Measurements from ENCODE around the gene CAPRIN2. TPM values are rescaled to one million over a fixed set of nuclear protein-coding genes. Genes with fewer than 3 reads are reported as not detected.

CAPRIN2 gene
- total RNA-seq, 1 donor from 2014 or later, result 28.9 TPM

DNA sequence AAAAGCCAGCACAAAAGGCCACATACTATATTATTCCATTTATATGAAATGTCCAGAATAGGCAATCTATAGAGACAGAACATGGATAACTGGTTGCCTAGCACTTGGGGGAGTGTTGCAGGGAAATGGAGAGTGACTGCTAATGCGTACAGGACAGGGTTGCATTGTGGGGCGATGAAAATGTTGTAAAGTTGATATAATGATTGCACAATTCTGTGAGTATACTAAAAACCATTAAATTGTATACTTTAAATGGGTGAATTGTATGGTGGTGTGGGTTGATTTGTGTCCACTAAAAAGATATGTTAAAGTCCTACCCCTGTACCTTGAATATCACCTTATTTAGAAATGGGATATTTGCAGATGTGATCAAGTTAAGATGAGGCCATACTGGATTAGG is 7.0 kb upstream of the CAPRIN2 start:
- DNase-seq (ENCODE audit: low read depth, low spot score), result no peak
- Mint-ChIP-seq H3K36me3 (ENCODE audit: low read depth) (no peaks in the 10 kb centered on the region), H3K9me3 (peaks cover 4% of the 10 kb centered on the region), H3K4me3 (no peak overlapping the region), H3K27me3 (ENCODE audit: low read depth) (no peaks in the 10 kb centered on the region), H3K27ac (ENCODE audit: unreplicated experiment) (no peak overlapping the region), H3K4me1 (no peaks in the 10 kb centered on the region)
- TF ChIP-seq, protein P1, sequence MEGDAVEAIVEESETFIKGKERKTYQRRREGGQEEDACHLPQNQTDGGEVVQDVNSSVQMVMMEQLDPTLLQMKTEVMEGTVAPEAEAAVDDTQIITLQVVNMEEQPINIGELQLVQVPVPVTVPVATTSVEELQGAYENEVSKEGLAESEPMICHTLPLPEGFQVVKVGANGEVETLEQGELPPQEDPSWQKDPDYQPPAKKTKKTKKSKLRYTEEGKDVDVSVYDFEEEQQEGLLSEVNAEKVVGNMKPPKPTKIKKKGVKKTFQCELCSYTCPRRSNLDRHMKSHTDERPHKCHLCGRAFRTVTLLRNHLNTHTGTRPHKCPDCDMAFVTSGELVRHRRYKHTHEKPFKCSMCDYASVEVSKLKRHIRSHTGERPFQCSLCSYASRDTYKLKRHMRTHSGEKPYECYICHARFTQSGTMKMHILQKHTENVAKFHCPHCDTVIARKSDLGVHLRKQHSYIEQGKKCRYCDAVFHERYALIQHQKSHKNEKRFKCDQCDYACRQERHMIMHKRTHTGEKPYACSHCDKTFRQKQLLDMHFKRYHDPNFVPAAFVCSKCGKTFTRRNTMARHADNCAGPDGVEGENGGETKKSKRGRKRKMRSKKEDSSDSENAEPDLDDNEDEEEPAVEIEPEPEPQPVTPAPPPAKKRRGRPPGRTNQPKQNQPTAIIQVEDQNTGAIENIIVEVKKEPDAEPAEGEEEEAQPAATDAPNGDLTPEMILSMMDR (conservative IDR thresholded peaks at IDR 0.05), result no peak

- DNase-seq (ENCODE audit: low read depth, low spot score), result no peak
- H3K4me1 Mint-ChIP-seq, result peaks cover 25% of the 10 kb centered on the region
- peak overlapping the region; percentile 6 for H3K4me3 Mint-ChIP-seq
- TF ChIP-seq, protein P1 (conservative IDR thresholded peaks at IDR 0.05), result no peak
- peaks cover 4% of the 10 kb centered on the region for H3K9me3 Mint-ChIP-seq
- no peak overlapping the region for H3K27ac Mint-ChIP-seq (ENCODE audit: unreplicated experiment)
- no peaks in the 10 kb centered on the region for H3K36me3 Mint-ChIP-seq (ENCODE audit: low read depth)
- no peaks in the 10 kb centered on the region for H3K27me3 Mint-ChIP-seq (ENCODE audit: low read depth)
Observed at GRCh38 chr12:30757316-30757715, 2.6 kb upstream of the CAPRIN2 start.

DNA sequence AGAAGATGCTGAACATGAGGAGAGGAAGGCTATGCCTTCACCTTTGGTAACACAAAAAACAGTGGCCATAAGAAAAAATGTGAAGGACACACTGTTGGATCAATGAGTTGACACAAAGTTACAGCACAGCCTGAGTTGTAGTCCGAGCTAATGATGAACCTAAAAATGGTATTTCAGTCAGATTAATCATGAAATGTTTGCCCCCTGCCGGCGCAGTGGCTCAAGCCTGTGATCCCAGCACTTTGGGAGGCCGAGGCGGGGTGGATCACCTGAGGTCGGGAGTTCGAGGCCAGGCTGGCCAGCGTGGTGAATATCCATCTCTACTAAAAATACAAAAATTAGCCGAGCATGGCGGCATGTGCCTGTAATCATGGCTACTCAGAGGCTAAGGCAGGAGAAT is 1.3 kb upstream of the CAPRIN2 start:
- TF ChIP-seq, protein P1 (conservative IDR thresholded peaks at IDR 0.05), result no peak
- no peak for DNase-seq (ENCODE audit: low read depth, low spot score)
- Mint-ChIP-seq H3K9me3 (no peaks in the 10 kb centered on the region), H3K4me3 (peak overlapping the region; percentile 95), H3K27ac (ENCODE audit: unreplicated experiment) (no peak overlapping the region), H3K4me1 (peaks cover 28% of the 10 kb centered on the region), H3K27me3 (ENCODE audit: low read depth) (no peaks in the 10 kb centered on the region), H3K36me3 (ENCODE audit: low read depth) (no peaks in the 10 kb centered on the region)

GRCh38 chr12:30755395-30755762 is 628 bp upstream of the CAPRIN2 start:
- no peaks in the 10 kb centered on the region for H3K27me3 Mint-ChIP-seq (ENCODE audit: low read depth)
- no peak for DNase-seq (ENCODE audit: low read depth, low spot score)
- no peaks in the 10 kb centered on the region for H3K9me3 Mint-ChIP-seq
- peak overlapping the region; percentile 95 for H3K4me3 Mint-ChIP-seq
- TF ChIP-seq, protein P1 (conservative IDR thresholded peaks at IDR 0.05), result no peak
- no peaks in the 10 kb centered on the region for H3K36me3 Mint-ChIP-seq (ENCODE audit: low read depth)
- no peak overlapping the region for H3K27ac Mint-ChIP-seq (ENCODE audit: unreplicated experiment)
- peaks cover 34% of the 10 kb centered on the region for H3K4me1 Mint-ChIP-seq

GRCh38 chr12:30754383-30754749 is 385 bp downstream of the CAPRIN2 start:
- TF ChIP-seq, protein P1 (conservative IDR thresholded peaks at IDR 0.05), result no peak
- Mint-ChIP-seq H3K4me3 (peak overlapping the region; percentile 95), H3K27ac (ENCODE audit: unreplicated experiment) (no peak overlapping the region), H3K36me3 (ENCODE audit: low read depth) (no peaks in the 10 kb centered on the region), H3K9me3 (no peaks in the 10 kb centered on the region), H3K27me3 (ENCODE audit: low read depth) (no peaks in the 10 kb centered on the region), H3K4me1 (peaks cover 41% of the 10 kb centered on the region)
- no peak for DNase-seq (ENCODE audit: low read depth, low spot score)
